ENCODE measurements around the gene LINC01488.

The LINC01488 gene

DNA sequence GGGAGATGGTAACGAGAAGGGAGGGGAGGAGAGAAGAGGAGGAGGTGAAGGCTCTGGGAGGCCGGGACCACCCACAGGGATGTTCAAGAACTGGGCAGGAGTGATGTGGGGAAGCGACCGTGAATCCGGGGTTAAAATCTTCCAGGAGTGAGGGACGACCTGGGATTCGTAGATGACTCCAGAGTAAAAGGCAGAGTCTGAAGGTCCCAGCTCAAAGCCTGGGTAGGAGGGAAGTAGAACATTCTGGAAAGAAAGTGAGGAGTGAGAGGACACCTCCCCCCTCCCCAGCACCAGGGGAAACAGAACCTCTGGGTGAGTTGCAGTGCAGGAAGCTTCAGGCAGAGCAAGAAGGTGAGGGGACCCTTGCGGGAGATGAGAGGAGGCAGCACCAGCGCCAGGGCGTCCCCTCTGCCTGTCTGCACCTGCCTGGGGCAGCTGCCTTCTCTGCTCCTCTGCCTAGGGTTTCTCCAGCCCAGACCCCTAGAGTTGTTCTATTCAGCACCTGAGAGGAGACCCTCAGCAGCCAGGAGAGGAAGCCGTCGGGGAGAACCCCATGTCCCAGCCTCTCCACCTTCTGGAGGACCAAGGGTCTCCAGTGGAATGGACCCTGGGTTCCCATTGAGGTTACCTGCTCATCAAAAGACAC is 49.7 kb downstream of the LINC01488 start:
- DNase-seq (ENCODE audit: low read depth), result no peak

DNA sequence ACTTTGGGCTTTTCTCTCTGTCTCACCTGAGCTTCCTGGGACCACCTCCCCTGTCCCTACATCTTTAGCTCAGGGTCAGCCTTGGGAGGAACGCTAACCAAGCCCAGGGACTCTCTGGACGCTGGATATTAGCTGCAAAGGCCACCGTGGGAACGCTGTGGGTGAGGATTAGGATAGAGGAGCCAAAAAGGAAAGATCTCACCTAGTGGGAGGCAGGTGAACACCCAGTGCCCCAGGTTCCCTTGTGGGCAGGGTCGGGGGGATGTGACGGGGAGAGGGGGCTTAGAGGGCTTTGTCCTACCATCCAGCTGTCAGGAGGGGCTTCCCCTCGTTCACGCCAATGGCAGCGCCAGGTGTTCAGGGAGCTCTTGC is 50.2 kb downstream of the LINC01488 start:
- DNase-seq (ENCODE audit: low read depth), result no peak

DNA sequence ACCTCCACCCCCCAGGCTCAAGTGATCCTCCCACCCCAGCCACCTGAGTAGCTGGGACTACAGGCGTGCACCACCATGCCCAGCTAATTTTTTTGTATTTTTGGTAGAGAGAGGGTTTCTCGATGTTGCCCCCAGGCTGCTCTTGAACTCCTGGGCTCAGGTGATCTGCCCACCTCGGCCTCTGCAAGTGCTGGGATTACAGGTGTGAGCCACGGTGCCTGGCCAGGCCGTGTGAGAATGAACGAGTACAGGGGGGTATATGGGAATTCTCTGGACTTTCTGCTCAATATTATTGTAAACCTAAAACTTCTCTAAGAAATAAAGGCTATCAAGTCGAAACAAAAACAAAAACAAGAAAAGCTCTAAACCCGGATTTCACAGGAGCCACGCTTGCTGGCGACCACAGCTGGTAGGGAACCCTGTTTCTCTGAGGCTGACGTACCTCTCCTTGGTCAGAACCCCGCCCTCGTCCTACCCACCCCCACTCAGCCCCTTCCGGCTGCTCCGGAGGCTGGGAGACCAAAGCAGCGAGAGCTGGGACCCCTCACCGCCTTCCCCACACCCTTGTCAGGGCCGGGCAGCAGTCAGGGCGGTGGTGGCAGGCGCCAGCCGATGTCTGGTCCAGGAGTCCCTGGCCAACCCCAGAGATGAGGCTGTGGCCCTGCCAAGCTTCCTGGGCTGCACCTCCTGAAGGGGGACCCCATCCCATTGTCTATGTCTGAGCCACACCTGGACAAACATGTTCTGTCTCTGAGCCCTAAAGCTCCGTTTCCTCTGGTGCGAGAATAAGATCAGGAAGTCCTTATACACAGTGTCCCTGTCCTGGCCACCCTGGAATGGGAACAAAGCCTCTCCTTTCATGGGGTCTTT is 52.1 kb downstream of the LINC01488 start:
- no peak for DNase-seq (ENCODE audit: low read depth)

DNA sequence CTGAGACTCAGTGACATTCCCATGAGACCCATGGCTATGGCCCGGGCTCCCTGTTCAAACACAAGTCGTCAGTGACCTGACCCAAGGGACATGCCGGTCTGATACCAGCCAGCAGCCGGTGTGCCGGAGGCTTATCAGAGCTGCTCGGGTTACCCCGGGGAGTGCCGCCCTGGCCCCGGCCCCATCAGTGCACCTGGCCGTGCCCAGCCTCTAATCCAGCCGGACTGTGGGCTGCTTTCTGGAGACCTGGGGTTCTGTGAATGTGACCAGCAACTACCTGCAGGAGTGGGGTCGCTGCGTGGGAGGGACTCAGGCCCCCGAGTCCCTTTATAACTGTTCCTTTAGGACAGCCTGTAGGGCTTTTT is 52.7 kb downstream of the LINC01488 start:
- no peak for DNase-seq (ENCODE audit: low read depth)

DNA sequence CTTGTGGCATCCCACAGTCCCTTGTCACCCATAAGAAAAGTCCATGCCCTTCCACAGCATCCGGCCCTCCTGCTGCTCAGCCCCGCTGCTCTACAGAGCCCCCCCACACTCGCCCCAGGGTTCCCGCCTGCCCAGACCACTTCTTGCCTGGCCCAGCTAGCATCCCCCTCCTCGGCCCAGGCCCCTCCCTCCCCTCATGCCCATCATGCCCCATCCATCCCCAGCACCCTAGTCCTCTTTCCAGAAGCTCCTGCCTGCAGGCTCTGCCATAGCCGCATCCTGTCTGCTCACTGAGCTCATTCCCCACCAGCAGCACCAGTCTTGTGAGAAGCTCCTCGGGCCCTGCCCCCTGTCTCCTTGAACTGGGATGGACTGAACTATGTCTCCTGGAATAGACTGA is 54.4 kb downstream of the LINC01488 start:
- DNase-seq (ENCODE audit: low read depth), result no peak

DNA sequence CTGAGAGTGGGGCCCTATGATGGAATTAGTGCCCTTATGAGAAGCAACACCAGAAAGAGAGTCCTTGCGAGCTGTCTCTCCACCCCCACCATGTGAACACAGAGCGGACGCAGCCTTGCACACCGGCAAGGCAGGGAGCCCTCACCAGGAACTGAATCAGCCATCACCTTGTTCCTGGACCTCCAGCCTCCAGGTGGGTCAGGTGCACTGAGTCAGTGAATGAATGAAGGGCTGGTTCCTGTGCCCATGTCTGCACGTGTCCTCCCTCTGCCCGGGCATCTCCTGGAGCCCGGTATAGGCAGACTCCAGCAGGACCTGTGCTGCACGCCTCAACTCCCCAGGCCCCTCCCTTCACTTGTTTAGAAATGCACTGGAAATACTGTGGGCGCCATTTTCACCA is 54.9 kb downstream of the LINC01488 start:
- no peak for DNase-seq (ENCODE audit: low read depth)

DNA sequence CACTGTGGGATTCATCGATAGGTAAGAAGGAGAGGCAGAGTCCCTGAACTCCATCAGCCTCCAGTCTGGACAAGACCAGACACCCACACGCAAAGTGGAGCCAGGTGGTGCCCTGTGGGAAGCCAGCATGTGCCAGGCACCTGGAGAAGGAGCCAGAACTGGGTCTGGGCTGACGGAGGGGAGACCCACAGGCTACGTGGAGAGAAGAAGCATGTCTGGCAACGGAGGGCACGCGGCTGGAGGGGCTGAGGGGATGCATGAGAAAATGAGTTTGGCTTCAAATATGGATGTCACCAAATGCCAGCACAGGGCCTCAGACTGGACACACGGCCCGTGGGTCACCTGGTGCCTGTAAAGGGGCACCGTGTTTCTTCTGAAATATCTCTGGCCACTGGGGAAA is 55.7 kb downstream of the LINC01488 start:
- no peak for DNase-seq (ENCODE audit: low read depth)

DNA sequence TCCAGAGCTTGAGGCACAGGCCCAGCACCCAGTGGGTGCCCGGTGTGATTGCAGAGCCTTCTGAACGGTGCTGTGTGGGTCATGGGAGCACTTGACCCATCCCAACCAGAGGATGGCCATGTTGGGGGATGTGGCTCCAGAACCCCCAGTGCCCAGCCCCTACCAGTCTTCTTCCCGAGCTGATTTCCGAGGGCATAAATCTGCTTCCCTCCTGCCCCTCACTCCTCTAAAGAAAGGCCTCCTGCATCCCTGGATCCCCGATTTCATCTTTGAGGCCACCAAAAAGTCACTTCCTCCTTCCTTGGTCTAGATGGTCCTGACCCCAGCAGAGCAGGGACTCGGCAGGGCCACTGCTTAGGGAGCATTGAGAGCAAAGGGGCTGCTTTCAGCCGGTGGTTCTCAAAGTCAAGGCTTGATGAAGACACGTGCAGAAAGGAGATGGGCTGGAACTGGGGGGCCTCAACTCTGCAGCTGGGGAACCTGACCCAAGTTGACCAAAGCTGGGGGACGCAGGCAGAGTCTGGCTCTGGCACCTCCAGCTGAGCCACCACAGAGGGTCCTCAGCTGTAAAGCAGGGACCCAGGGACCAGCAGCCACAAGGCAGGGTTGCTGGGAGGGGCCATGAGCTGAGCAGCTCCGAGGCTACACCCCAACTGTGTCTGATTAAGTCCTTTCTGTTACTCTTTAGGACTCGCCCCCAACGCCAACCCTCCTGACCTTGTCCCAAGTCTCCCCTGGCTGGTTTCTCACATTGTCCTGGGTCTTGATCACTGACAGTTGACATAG is 56.6 kb downstream of the LINC01488 start:
- DNase-seq (ENCODE audit: low read depth), result no peak

DNA sequence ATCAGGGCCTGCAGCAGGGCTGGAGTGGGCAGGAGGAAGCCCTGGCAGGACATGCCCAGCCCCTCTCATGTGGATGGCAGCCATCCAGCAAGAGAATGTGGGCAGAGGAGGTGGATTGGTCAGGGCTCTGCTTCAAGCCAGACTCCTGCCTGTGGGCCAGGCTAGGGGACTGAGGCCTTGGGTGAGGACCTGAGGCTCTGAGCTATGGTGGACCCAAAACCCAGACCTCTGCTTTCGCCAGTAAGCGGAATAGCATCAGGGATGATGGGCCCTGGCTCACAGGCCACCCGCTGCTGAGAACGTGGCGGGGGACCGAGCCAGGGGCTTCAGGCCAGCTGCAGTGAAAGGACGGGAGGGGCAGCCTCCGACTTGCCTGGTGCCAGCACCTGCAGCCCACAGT is 57.4 kb downstream of the LINC01488 start:
- DNase-seq (ENCODE audit: low read depth), result no peak

DNA sequence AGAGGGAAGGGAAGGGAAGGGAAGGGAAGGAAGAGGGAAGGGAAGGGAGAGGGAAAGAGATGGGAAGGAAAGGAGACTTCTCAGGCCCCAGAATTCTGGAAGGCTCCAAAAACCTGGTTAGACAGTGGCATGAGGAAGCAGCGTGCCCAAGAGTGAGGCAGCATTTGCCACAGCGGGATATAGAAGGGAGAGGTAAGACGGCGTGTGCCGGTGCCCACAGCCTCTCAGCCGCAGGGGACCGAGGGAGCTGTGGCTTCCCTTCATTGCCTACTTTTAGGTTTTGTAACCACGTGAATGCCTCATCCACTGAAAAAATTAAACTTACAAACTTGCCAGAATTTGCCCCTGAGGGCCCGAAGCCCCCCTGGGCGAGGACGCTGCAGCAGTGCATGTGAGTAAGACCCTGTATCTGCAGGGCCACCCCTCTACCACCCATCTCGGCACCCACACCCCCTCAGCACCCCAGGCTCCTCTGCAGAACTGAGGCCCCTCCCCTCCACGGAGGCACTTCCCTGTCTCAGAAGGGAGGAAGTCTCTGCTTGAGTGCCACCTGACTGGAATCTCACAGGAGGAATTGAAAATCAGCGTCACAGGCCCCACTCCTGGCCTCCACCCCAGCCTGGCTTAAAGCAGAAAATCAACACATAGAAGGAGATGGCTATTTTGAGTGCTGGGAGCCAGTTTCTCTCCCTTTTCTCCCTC is 58.1 kb downstream of the LINC01488 start:
- DNase-seq (ENCODE audit: low read depth), result no peak

DNA sequence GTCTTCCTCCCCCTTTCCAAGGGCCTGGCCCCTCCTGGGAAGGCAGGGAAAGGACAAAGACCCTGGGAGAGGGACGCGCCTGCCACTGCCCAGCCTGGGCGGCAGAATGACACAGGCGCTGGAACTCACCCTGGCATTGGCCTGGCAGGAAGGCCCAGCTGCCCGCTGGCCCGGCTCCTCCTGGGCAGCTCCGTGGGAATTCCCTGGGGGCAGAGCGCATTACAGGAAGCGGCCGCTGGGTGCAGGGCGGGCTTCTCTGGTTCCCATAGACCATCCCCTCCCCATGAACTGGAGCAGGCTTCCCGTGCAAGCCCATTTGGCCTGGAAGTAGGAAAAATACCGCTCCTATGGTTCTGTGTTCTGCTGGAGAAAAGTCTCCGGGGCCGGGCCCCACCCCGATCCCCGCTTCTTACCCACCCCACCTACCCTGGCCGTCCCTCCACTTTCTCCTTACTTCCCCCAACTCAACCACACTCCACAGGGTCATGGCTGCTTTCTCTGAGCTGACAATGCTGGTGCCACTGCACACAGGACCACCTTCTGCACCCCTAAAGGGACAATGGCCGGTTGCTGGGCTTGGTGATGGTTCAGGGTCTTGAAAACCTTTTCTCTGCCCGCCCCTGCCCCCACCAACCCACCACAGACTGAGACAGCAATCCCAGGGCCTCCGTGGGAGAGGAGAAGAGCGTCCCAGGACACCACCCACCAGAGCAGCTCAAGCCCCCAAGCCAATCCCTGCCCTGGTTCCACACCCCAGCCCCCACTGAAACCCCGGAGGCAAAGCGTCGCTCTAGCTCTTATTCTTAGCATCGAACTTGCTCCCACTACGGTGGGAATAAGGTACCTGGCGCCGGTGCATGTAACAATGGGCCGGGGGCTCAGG is 58.9 kb downstream of the LINC01488 start:
- no peak for DNase-seq (ENCODE audit: low read depth)

DNA sequence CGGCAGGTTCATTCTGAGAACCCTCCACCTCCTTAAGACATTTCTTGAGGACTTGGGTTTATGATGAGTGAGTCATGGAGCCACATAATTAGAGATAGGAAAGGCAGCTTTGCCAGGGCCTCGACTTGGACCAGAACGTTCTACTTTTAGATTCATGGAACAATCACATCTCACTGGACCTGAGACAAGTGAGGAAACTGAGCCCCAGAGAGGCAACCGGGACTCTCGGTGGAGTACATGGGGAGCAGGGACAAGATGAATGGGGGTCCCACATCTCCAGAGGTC is 59.5 kb downstream of the LINC01488 start:
- DNase-seq (ENCODE audit: low read depth), result no peak

DNA sequence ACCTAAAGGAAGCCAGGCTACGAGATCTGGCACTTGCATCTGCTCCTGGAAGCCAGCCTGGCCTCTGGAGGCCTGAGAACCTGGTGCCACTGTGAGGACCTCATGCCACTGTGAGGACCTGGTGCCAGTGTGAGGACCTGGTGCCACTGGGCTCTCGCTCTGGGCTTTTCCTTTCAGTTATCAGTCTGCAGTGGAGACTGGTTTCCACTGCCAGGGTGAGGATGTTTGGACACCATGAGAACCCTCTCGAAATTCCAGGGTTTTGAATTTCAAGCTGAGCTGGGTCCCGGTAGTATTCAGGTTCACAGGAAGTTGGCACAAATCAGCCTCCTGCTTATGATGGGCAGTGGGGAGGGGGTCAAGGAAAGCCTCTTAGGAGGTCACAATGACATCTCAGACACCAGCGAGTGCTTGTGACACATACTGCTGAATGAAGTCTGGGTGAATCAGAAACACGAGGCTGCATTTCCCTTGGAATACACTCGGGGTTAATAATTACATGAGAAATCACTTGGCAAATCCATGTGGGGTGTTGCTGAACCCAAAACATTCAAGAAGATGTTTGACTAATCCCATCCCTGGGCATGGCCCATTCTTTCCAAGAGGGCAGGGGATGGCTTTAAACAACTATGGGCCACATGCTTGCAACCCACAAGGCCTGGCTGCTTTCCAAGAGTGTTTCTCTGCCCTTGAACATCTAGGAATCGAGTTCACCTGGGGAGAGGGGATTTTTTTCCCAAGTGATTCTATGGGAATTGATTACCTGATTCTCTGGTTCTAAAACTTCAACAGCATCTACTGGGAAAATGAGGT is 60.2 kb downstream of the LINC01488 start:
- no peak for DNase-seq (ENCODE audit: low read depth)

DNA sequence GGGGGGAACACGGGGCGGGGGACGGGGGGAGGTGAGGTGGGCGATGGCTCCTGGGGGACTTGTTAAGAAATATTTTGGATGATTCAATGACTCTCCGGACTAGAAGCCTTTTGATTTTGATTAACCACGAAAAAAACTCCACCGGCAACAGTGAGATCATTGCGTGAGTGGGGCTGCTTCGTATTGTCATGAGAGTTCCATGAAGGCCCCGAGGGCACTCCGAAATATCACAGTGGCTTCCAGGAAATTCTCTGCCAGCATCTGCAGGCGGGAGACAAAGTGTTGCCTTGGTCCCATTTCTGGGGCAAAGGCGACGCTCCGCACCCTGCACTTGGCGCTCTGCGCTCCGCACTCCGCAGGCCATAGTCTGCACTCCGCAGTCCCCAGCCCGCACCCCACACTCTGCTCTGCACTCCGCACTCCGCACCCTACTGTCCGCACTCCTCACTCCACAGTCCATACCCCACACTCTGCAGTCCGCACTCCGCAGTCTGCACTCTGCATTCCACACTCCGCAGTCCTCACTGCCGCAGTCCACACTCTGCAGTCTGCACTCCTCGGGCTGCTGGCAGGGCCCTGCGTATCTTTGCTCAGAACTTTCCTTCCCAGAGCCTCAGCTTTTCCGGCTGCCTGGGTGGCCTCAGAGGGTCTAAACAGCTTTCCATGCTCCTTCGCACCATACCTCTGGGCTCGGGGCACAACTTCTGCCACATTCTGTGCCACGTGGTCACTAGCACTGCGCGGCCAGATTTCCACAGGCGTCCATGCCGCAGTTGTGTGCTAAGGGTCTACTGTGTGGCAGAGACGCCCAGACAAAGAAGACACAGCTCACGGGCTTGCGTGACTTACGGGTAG is 61.1 kb downstream of the LINC01488 start:
- no peak for DNase-seq (ENCODE audit: low read depth)
